ENCODE data around the gene PSME3IP1.
A peak's percentile ranks its signal among the peaks of the same experiment; 100 is the strongest.

The PSME3IP1 gene

DNA sequence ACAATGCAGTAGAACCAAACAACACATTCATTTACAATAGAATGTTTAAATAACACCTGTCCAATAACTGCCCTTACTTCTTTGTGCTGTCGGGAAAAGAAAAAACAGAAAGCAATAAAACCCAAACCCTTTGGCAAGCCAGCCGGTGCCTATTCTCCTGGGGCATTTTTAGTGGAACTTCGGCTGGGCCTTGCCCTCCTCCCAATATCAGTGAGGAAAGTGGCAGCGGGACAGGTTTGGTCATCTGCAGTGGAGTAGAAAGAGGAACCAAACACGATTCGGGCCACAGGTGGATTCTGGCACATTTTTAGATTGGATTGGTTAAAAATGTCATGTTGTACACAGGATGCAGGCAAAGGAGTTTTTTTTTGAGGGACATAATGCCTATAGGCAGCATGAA lies 32.0 kb downstream of the PSME3IP1 start:
- no peak for TF ChIP-seq CTCF (IDR thresholded peaks at IDR 0.05; ENCODE audit: low read depth, low read length, missing control alignments)
- no peak for DNase-seq (ENCODE audit: low read depth)
- no peak overlapping the region for H3K4me3 ChIP-seq (ENCODE audit: low read depth, low read length)
- in situ Hi-C loops (cut with HindIII; ENCODE audit: low sequenced_read_pairs), result no loop called here

DNA sequence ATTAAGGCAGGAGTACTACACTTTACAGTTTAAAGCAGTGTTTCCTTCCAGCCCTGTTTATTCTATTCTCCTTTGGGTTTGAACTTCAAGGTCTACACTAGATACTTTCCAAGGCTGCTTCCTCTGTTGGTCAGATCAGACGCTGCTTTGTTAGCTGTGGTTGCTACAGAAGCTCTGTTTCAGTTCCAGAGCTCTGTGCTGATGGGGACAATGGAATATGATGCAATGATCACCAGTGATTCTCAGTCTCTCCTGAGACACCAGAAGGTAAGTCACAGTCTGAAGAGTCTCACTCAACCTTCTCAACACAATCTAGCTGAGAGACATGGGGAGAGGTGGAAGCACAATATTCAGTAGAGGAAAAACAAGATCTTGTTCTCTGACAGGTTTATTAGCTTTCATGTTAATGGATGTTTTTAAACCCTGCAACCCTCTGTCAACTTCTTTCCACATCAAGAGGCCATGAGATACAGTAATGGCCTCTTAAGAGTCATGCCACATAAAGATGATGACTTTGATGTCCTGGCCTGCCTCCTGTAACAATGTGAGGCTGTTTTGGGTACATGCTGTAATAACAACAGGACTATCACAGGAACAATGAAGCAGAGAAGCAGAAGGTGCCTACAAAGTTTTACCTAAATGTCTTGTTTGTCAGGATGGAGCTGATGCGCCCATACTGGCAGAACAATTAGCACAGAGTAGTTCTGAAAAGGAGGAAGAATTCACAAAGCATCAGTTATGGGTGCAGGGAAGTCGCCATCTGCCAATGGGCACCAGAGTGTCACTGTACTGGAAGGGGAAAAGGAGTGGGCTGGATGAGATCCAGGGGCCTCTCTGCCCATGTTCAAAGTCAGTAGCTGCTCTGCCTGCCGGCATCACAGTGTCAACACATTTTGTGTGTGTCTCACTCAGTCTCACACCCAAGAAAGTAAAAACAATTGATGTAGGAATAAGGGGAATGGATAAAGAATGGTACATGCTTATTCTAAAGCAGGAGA lies 33.4 kb downstream of the PSME3IP1 start:
- no peak for DNase-seq (ENCODE audit: low read depth)
- in situ Hi-C loops (cut with HindIII; ENCODE audit: low sequenced_read_pairs), result no loop called here
- no peak for TF ChIP-seq CTCF (IDR thresholded peaks at IDR 0.05; ENCODE audit: low read depth, low read length, missing control alignments)
- H3K4me3 ChIP-seq (ENCODE audit: low read depth, low read length), result no peak overlapping the region

GRCh38 chr16:57151369-57151768 lies 34.5 kb downstream of the PSME3IP1 start:
- no peak for TF ChIP-seq CTCF (IDR thresholded peaks at IDR 0.05; ENCODE audit: low read depth, low read length, missing control alignments)
- H3K4me3 ChIP-seq (ENCODE audit: low read depth, low read length), result no peak overlapping the region
- in situ Hi-C loops (cut with HindIII; ENCODE audit: low sequenced_read_pairs), result no loop called here
- DNase-seq (ENCODE audit: low read depth), result no peak

GRCh38 chr16:57150682-57151330 lies 35.0 kb downstream of the PSME3IP1 start:
- DNase-seq (ENCODE audit: low read depth), result peak; percentile 35
- in situ Hi-C loops (cut with HindIII; ENCODE audit: low sequenced_read_pairs), result no loop called here
- no peak overlapping the region for H3K4me3 ChIP-seq (ENCODE audit: low read depth, low read length)

DNA sequence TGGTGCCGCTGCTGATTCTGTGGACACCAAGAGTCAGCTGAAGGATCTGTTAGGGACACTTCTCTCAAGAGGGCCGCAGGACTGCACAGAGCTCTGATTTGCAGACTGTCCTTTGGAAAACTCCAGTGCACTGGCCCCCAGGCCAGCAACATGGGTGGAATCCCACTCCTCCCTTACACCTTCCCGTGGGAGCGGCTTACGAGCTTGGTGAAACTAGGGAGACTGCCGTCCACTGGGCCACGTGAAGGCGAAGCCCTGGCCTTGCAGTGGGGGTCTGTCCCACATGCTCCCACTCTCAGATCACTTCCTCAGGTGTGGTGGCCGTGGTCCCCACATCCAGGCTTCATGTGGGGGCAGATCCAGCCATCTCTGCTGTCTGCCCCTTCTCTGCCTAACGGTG lies 36.4 kb downstream of the PSME3IP1 start:
- no peak for DNase-seq (ENCODE audit: low read depth)
- in situ Hi-C loops (cut with HindIII; ENCODE audit: low sequenced_read_pairs), result loop anchor here (5.0 kb wide), 1 partner anchor 42 kb away; no protein-coding TSS in a partner anchor
- TF ChIP-seq CTCF (IDR thresholded peaks at IDR 0.05; ENCODE audit: low read depth, low read length, missing control alignments), result no peak
- no peak overlapping the region for H3K4me3 ChIP-seq (ENCODE audit: low read depth, low read length)

More at GRCh38 chr16:57150682-57151330, 35.0 kb downstream of the PSME3IP1 start:
- no peak for TF ChIP-seq CTCF (IDR thresholded peaks at IDR 0.05; ENCODE audit: low read depth, low read length, missing control alignments)

DNA sequence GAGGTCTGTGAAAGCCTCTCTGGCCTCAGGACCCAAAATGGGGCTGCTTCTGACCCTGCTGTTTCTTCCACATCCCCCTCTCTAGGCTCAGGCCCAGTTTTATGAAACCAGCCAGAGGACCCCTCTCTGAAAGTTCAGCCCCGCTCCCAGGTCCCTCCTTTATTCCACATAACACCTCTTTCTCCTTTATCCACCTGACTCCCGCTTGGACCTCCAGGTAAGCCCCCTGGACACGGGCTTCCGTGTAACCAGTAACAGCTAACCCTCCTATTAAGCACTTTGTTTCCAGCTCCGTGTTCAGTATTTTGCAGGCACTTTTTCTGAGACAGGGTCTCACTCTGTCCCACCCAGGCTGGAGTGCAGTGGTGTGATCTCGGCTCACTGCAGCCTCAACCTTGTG lies 37.4 kb downstream of the PSME3IP1 start:
- in situ Hi-C loops (cut with HindIII; ENCODE audit: low sequenced_read_pairs), result loop anchor here (5.0 kb wide), 1 partner anchor 41 kb away; no protein-coding TSS in a partner anchor
- TF ChIP-seq CTCF (IDR thresholded peaks at IDR 0.05; ENCODE audit: low read depth, low read length, missing control alignments), result no peak
- H3K4me3 ChIP-seq (ENCODE audit: low read depth, low read length), result no peak overlapping the region
- DNase-seq (ENCODE audit: low read depth), result no peak

Measured in astrocyte of the cerebellum (primary cell).